OCI-LY7 (cell line): ENCODE results near the gene PPM1A.

Experiments
- EZH2phosphoT487 ChIP-seq: fragments of 200-600 bp; sonication (generic); IDR thresholded peaks from 2 replicates; pipeline ENCODE4 v1.6.1; 2018; ENCODE audit warnings: low read depth, borderline replicate concordance, mild to moderate bottlenecking, mixed run types, antibody characterized with exemption, low read length, moderate library complexity, mixed read lengths
- TF ChIP-seq, protein P1 (sequence below): fragments of 200-600 bp; sonication (generic); conservative IDR thresholded peaks from 2 replicates; pipeline ENCODE4 v1.5.1; 2014; ENCODE audit warnings: mild to moderate bottlenecking, antibody characterized with exemption, low read length, moderate library complexity, mixed read lengths

GRCh38 chr14:60227291-60227690, 21.7 kb upstream of the PPM1A start:
- TF ChIP-seq, protein P1, sequence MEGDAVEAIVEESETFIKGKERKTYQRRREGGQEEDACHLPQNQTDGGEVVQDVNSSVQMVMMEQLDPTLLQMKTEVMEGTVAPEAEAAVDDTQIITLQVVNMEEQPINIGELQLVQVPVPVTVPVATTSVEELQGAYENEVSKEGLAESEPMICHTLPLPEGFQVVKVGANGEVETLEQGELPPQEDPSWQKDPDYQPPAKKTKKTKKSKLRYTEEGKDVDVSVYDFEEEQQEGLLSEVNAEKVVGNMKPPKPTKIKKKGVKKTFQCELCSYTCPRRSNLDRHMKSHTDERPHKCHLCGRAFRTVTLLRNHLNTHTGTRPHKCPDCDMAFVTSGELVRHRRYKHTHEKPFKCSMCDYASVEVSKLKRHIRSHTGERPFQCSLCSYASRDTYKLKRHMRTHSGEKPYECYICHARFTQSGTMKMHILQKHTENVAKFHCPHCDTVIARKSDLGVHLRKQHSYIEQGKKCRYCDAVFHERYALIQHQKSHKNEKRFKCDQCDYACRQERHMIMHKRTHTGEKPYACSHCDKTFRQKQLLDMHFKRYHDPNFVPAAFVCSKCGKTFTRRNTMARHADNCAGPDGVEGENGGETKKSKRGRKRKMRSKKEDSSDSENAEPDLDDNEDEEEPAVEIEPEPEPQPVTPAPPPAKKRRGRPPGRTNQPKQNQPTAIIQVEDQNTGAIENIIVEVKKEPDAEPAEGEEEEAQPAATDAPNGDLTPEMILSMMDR: no peak
- TF ChIP-seq EZH2phosphoT487: no peak
